D721Med (cell line): ENCODE results near the gene NFATC1.

Experiments
- DNase-seq: peaks from one replicate; pipeline ENCODE4 v3.0.0; 2011; ENCODE audit warnings: low spot score; ENCODE audit not compliant: insufficient read length
- FAIRE-seq: peaks from 2 replicates; lab custom pipeline; 2011; peaks lifted over from hg19 to GRCh38; lab: Jason Lieb, UNC
- CTCF ChIP-seq: IDR thresholded peaks from 2 replicates; pipeline ENCODE4 v1.5.1; 2012; ENCODE audit warnings: mild to moderate bottlenecking, control low read depth; ENCODE audit not compliant: insufficient read depth; ENCODE audit errors: missing control alignments

Gene NFATC1

DNA sequence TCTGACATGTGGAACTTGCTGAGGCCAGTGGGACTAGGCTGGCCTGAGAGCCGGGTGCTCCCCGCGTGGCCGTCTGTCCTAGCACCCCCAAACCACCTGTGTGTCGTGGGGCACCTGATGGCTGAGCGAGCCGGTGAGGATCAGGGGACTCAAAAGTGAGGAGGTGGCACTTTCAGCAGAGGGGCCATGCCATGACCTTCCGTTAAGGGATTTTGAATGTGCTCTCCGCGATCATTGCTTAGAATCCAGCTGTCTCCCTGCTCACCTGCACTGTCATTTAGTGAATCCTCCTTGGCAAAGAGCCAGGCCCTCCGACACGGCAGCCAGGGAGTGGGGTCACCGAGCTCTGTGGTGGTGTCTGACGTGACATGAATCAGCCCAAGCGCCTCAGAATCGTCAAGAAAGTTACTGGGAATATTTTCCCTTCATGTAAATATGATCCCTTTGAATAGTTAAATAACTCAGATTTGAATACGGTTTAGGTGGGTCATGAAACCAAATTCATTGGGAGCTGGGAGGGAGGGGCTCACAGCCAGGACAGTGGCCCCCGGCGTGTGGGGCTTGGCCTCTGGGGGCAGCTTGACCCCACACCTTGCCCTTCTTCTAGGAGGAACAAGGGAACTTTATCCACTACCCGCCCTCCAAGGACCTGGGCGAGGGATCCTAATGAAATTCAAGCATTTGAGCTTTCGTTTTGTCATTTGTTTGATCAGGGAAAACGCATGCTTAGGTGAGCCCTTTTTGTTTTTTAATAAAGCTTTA, 9.5 kb downstream of the NFATC1 start:
- no peak for DNase-seq

GRCh38 chr18:79405781-79406575, 10.2 kb downstream of the NFATC1 start:
- DNase-seq (no peak), FAIRE-seq (no peak)
- no peak for TF ChIP-seq CTCF

More for the DNA sequence above, 9.5 kb downstream of the NFATC1 start:
- no peak for TF ChIP-seq CTCF
- no peak for FAIRE-seq

DNA sequence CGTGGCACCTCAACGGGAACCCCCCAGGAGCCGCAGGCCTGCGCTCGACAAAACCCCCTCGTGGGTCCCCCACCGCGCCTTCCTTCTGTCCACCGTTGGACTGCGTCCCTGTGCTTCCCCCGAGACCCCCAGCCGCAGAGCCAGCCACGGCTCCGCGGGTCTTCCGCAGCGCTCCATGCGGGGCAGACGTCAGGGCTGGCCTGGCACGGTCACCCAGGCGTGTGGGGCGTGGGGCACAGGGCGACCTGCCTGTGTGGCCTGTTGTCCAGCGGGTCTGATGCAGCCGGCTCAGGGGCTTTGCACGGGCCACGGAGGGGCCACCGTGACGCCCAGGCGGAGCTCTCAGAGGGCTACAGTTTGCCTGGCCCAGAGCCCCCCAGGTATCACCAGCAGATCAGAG, 11.0 kb downstream of the NFATC1 start:
- no peak for TF ChIP-seq CTCF
- DNase-seq (no peak), FAIRE-seq (no peak)

DNA sequence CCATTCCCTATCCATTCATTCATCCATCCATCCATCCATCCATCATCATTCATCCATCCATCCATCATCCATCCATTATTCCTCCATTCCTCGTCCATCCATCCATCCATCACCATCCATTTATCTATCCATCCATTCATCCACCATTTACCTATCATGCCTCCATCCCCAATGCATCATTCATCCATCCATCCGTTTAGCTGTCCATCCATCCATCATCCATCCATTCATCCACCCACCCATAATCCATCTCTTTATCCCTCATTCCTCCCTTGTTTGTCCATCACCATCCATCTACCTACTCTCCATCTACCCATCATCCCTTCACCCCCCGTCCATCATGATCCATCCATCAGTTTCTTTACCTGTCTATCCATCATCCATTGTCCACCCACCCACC, 13.6 kb downstream of the NFATC1 start:
- DNase-seq (no peak), FAIRE-seq (no peak)
- TF ChIP-seq CTCF, result no peak

DNA sequence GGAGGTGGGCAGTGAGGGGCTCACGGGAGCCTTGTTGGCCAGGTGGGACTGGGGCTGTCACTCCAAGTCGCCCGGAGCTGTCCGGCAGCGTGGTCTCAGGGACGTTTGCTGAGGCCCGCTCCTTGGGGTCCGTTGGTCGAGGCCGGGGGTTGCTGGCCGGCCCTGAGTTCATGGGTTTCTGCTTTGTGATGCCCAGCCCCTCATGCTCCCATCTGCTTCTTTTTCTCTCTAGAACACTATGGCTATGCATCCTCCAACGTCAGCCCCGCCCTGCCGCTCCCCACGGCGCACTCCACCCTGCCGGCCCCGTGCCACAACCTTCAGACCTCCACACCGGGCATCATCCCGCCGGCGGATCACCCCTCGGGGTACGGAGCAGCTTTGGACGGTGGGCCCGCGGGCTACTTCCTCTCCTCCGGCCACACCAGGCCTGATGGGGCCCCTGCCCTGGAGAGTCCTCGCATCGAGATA, 14.5 kb downstream of the NFATC1 start:
- no peak for FAIRE-seq
- no peak for TF ChIP-seq CTCF
- DNase-seq, result no peak

GRCh38 chr18:79410731-79411613, 15.2 kb downstream of the NFATC1 start:
- DNase-seq, result no peak
- no peak for TF ChIP-seq CTCF
- FAIRE-seq, result no peak
